ENCODE measurements around the gene NTRK3.

The NTRK3 gene

GRCh38 chr15:88022716-88023115 is 233.8 kb downstream of the NTRK3 start:
- TF ChIP-seq REST (IDR thresholded peaks at IDR 0.05; ENCODE audit: insufficient read depth in 1 of 2, low read depth in 2 of 2, low read length in 2 of 2) (no peak), SIN3A (IDR thresholded peaks at IDR 0.05; ENCODE audit: borderline replicate concordance, insufficient read depth, low read length) (no peak), FOXP2 (optimal IDR thresholded peaks at IDR 0.05; ENCODE audit: borderline replicate concordance, extremely low read depth, extremely low read length, insufficient read depth) (no peak), POLR2AphosphoS5 (IDR thresholded peaks at IDR 0.05; ENCODE audit: low read depth, low read length) (no peak), TAF1 (IDR thresholded peaks at IDR 0.05; ENCODE audit: borderline replicate concordance, insufficient read depth, low read length) (no peak)

GRCh38 chr15:88021601-88022000 is 234.9 kb downstream of the NTRK3 start:
- no peak for TF ChIP-seq FOXP2 (optimal IDR thresholded peaks at IDR 0.05; ENCODE audit: borderline replicate concordance, extremely low read depth, extremely low read length, insufficient read depth)
- no peak for TF ChIP-seq POLR2AphosphoS5 (IDR thresholded peaks at IDR 0.05; ENCODE audit: low read depth, low read length)
- TF ChIP-seq SIN3A (IDR thresholded peaks at IDR 0.05; ENCODE audit: borderline replicate concordance, insufficient read depth, low read length), result no peak
- no peak for TF ChIP-seq REST (IDR thresholded peaks at IDR 0.05; ENCODE audit: insufficient read depth in 1 of 2, low read depth in 2 of 2, low read length in 2 of 2)
- TF ChIP-seq TAF1 (IDR thresholded peaks at IDR 0.05; ENCODE audit: borderline replicate concordance, insufficient read depth, low read length), result no peak

- no peak for TF ChIP-seq REST (IDR thresholded peaks at IDR 0.05; ENCODE audit: insufficient read depth in 1 of 2, low read depth in 2 of 2, low read length in 2 of 2)
- TF ChIP-seq FOXP2 (optimal IDR thresholded peaks at IDR 0.05; ENCODE audit: borderline replicate concordance, extremely low read depth, extremely low read length, insufficient read depth), result no peak
- TF ChIP-seq SIN3A (IDR thresholded peaks at IDR 0.05; ENCODE audit: borderline replicate concordance, insufficient read depth, low read length), result no peak
- TF ChIP-seq TAF1 (IDR thresholded peaks at IDR 0.05; ENCODE audit: borderline replicate concordance, insufficient read depth, low read length), result no peak
- no peak for TF ChIP-seq POLR2AphosphoS5 (IDR thresholded peaks at IDR 0.05; ENCODE audit: low read depth, low read length)
These were observed 235.7 kb downstream of the NTRK3 start for GRCh38 chr15:88020806-88021205.

- no peak for TF ChIP-seq TAF1 (IDR thresholded peaks at IDR 0.05; ENCODE audit: borderline replicate concordance, insufficient read depth, low read length)
- no peak for TF ChIP-seq POLR2AphosphoS5 (IDR thresholded peaks at IDR 0.05; ENCODE audit: low read depth, low read length)
- no peak for TF ChIP-seq REST (IDR thresholded peaks at IDR 0.05; ENCODE audit: insufficient read depth in 1 of 2, low read depth in 2 of 2, low read length in 2 of 2)
- no peak for TF ChIP-seq FOXP2 (optimal IDR thresholded peaks at IDR 0.05; ENCODE audit: borderline replicate concordance, extremely low read depth, extremely low read length, insufficient read depth)
- no peak for TF ChIP-seq SIN3A (IDR thresholded peaks at IDR 0.05; ENCODE audit: borderline replicate concordance, insufficient read depth, low read length)
These were observed 236.9 kb downstream of the NTRK3 start for GRCh38 chr15:88019656-88020055.

All from PFSK-1 (cell line).